GM20431 (cell line): Measurements from ENCODE around the gene TTYH2.

Source experiments
- in situ Hi-C: fragments of 300-500 bp; cut with MseI, MboI; formaldehyde crosslinking; loops from one replicate; pipeline ENCODE4 v1.15.0; 2020; ENCODE audit warnings: low sequenced_read_pairs; ENCODE audit not compliant: unreplicated experiment

TTYH2 gene

GRCh38 chr17:74231928-74232907 is 18.8 kb downstream of the TTYH2 start:
- in situ Hi-C loops: no loop called here

GRCh38 chr17:74233937-74234336 is 20.6 kb downstream of the TTYH2 start:
- in situ Hi-C loops: no loop called here

GRCh38 chr17:74234486-74234885 is 21.1 kb downstream of the TTYH2 start:
- in situ Hi-C loops: no loop called here

GRCh38 chr17:74235040-74235581 is 21.7 kb downstream of the TTYH2 start:
- in situ Hi-C loops: no loop called here

- in situ Hi-C loops: no loop called here
Observed at GRCh38 chr17:74235911-74236371, 22.6 kb downstream of the TTYH2 start.

GRCh38 chr17:74237321-74237720 is 23.9 kb downstream of the TTYH2 start:
- in situ Hi-C loops: no loop called here

- in situ Hi-C loops: no loop called here
Observed at GRCh38 chr17:74239172-74239571, 25.8 kb downstream of the TTYH2 start.

- in situ Hi-C loops: no loop called here
Observed at GRCh38 chr17:74240618-74241205, 27.3 kb downstream of the TTYH2 start.

GRCh38 chr17:74241431-74241830 is 28.1 kb downstream of the TTYH2 start:
- in situ Hi-C loops: no loop called here

GRCh38 chr17:74241847-74242246 is 28.5 kb downstream of the TTYH2 start:
- in situ Hi-C loops: no loop called here

- in situ Hi-C loops: no loop called here
Observed at GRCh38 chr17:74243013-74243755, 29.8 kb downstream of the TTYH2 start.

GRCh38 chr17:74244128-74244527 is 30.8 kb downstream of the TTYH2 start:
- in situ Hi-C loops: no loop called here

- in situ Hi-C loops: no loop called here
Observed at GRCh38 chr17:74244548-74244947, 31.2 kb downstream of the TTYH2 start.

- in situ Hi-C loops: no loop called here
Observed at GRCh38 chr17:74245145-74245831, 31.9 kb downstream of the TTYH2 start.

GRCh38 chr17:74245871-74246270 is 32.5 kb downstream of the TTYH2 start:
- in situ Hi-C loops: no loop called here

GRCh38 chr17:74249590-74250270 is 36.4 kb downstream of the TTYH2 start:
- in situ Hi-C loops: no loop called here

- in situ Hi-C loops: no loop called here
Observed at GRCh38 chr17:74250324-74250995, 37.1 kb downstream of the TTYH2 start.

GRCh38 chr17:74251051-74251450 is 37.7 kb downstream of the TTYH2 start:
- in situ Hi-C loops: no loop called here

GRCh38 chr17:74251569-74251968 is 38.2 kb downstream of the TTYH2 start:
- in situ Hi-C loops: no loop called here
